Mesothelial cell of epicardium (in vitro differentiated cells): ENCODE results near the gene APBA1. TPM values are rescaled to one million over a fixed set of nuclear protein-coding genes. Genes with fewer than 3 reads are reported as not detected.

Experiments
- DNase-seq, 2 experiments: peaks; one replicate each; pipeline ENCODE4 v3.0.0; 2021; ENCODE audit warnings: low spot score in 2 of 2; ENCODE audit not compliant: unreplicated experiment in 2 of 2
- H3K27ac Mint-ChIP-seq: 2 replicates; pipeline ENCODE4 v1.8.0; 2021; ENCODE audit warnings: mixed read lengths
- H3K27me3 Mint-ChIP-seq: 2 replicates; pipeline ENCODE4 v1.8.0; 2021; ENCODE audit warnings: low read depth, mixed read lengths
- H3K36me3 Mint-ChIP-seq: 2 replicates; pipeline ENCODE4 v1.8.0; 2021; ENCODE audit warnings: mixed read lengths
- H3K4me1 Mint-ChIP-seq: 2 replicates; pipeline ENCODE4 v1.8.0; 2021; ENCODE audit warnings: mixed read lengths
- H3K4me3 Mint-ChIP-seq: 2 replicates; pipeline ENCODE4 v1.8.0; 2021; ENCODE audit warnings: mild to moderate bottlenecking, moderate library complexity, mixed read lengths
- H3K9me3 Mint-ChIP-seq: 2 replicates; pipeline ENCODE4 v1.8.0; 2021; ENCODE audit warnings: mixed read lengths
- total RNA-seq: library from RNA; stranded (reverse); gene quantifications from 3 replicates; pipeline ENCODE4 v1.2.1, GENCODE V29; 2021
- TF ChIP-seq, protein P1 (sequence below): fragments of 200-600 bp; sonication (generic); IDR thresholded peaks from one replicate; pipeline ENCODE4 v1.5.0; 2021; ENCODE audit warnings: antibody characterized with exemption; ENCODE audit not compliant: unreplicated experiment

APBA1 gene
- total RNA-seq, 1 donor from 2014 or later: 18.4 TPM

GRCh38 chr9:69658987-69659675 lies 13.0 kb downstream of the APBA1 start:
- Mint-ChIP-seq H3K27ac (no peak overlapping the region), H3K27me3 (peaks cover 25% of the 10 kb centered on the region), H3K4me3 (no peak overlapping the region), H3K36me3 (no peaks in the 10 kb centered on the region), H3K9me3 (no peaks in the 10 kb centered on the region), H3K4me1 (peaks cover 13% of the 10 kb centered on the region)
- DNase-seq: no peak
- TF ChIP-seq, protein P1, sequence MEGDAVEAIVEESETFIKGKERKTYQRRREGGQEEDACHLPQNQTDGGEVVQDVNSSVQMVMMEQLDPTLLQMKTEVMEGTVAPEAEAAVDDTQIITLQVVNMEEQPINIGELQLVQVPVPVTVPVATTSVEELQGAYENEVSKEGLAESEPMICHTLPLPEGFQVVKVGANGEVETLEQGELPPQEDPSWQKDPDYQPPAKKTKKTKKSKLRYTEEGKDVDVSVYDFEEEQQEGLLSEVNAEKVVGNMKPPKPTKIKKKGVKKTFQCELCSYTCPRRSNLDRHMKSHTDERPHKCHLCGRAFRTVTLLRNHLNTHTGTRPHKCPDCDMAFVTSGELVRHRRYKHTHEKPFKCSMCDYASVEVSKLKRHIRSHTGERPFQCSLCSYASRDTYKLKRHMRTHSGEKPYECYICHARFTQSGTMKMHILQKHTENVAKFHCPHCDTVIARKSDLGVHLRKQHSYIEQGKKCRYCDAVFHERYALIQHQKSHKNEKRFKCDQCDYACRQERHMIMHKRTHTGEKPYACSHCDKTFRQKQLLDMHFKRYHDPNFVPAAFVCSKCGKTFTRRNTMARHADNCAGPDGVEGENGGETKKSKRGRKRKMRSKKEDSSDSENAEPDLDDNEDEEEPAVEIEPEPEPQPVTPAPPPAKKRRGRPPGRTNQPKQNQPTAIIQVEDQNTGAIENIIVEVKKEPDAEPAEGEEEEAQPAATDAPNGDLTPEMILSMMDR: no peak

- no peak for DNase-seq
- Mint-ChIP-seq H3K36me3 (no peaks in the 10 kb centered on the region), H3K9me3 (no peaks in the 10 kb centered on the region), H3K4me3 (no peak overlapping the region), H3K27me3 (peaks cover 17% of the 10 kb centered on the region), H3K27ac (no peak overlapping the region), H3K4me1 (peaks cover 13% of the 10 kb centered on the region)
- TF ChIP-seq, protein P1: no peak
These were observed 14.9 kb downstream of the APBA1 start for GRCh38 chr9:69657269-69657668.

GRCh38 chr9:69655065-69655464 lies 17.1 kb downstream of the APBA1 start:
- TF ChIP-seq, protein P1: no peak
- Mint-ChIP-seq H3K27me3 (peaks cover 10% of the 10 kb centered on the region), H3K9me3 (no peaks in the 10 kb centered on the region), H3K4me3 (no peak overlapping the region), H3K4me1 (peaks cover 9% of the 10 kb centered on the region), H3K27ac (no peak overlapping the region), H3K36me3 (no peaks in the 10 kb centered on the region)
- no peak for DNase-seq

DNA sequence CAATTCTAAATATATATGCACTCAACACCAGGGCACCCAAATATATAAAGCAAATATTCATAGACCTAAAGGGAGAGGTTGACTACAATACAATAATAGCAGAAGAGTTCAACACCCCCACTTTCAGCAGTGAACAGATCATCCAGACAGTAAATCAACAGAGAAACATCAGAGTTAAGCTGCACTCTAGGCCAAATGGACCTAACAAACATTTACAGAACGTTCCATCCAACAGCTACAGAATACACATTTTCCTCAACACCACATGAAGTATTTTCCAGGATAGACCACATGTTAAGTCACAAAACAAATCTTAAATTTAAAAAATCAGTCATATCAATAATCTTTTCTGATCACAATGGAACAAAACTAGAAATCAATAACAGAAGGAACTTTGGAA lies 18.9 kb downstream of the APBA1 start:
- H3K4me3 Mint-ChIP-seq: no peak overlapping the region
- peaks cover 5% of the 10 kb centered on the region for H3K27me3 Mint-ChIP-seq
- DNase-seq: no peak
- H3K27ac Mint-ChIP-seq: no peak overlapping the region
- H3K4me1 Mint-ChIP-seq: peaks cover 4% of the 10 kb centered on the region
- no peaks in the 10 kb centered on the region for H3K9me3 Mint-ChIP-seq
- no peaks in the 10 kb centered on the region for H3K36me3 Mint-ChIP-seq
- TF ChIP-seq, protein P1: no peak

GRCh38 chr9:69649566-69650250 lies 22.5 kb downstream of the APBA1 start:
- Mint-ChIP-seq H3K4me3 (no peak overlapping the region), H3K36me3 (no peaks in the 10 kb centered on the region), H3K27ac (no peak overlapping the region), H3K27me3 (peaks cover 9% of the 10 kb centered on the region), H3K9me3 (no peaks in the 10 kb centered on the region), H3K4me1 (peaks cover 8% of the 10 kb centered on the region)
- no peak for DNase-seq
- TF ChIP-seq, protein P1: no peak
